Measurements from ENCODE around the gene RANGRF.

Gene RANGRF

DNA sequence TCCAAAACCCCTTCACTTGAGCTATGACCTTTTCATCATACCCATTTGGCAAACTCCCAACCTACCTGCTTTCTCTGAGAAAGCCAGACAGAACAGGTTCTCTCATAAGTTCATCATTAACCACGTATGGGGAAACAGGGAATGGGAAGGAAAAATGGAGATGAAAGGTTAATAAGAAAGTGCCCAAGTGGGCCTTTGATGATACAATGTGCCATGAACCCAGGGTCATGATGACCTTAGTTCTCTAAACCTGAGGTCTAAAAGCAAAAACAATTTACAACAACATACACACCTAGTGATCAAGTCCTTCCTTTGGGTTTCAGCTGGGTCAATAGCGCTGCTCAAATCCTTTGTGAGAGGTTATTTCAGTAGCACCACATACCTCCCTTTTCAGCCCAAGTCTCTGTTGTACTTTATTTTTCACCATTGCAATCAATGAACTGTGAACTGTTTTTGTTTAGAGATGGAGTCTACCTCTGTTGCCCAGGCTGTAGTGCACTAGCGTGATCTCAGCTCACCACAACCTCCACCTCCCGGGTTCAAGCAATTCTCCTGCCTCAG lies 14.5 kb upstream of the RANGRF start:
- POLR2A ChIA-PET = no interaction called here
- CTCF ChIA-PET = no interaction called here
- TF ChIP-seq, protein P1, sequence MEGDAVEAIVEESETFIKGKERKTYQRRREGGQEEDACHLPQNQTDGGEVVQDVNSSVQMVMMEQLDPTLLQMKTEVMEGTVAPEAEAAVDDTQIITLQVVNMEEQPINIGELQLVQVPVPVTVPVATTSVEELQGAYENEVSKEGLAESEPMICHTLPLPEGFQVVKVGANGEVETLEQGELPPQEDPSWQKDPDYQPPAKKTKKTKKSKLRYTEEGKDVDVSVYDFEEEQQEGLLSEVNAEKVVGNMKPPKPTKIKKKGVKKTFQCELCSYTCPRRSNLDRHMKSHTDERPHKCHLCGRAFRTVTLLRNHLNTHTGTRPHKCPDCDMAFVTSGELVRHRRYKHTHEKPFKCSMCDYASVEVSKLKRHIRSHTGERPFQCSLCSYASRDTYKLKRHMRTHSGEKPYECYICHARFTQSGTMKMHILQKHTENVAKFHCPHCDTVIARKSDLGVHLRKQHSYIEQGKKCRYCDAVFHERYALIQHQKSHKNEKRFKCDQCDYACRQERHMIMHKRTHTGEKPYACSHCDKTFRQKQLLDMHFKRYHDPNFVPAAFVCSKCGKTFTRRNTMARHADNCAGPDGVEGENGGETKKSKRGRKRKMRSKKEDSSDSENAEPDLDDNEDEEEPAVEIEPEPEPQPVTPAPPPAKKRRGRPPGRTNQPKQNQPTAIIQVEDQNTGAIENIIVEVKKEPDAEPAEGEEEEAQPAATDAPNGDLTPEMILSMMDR (IDR thresholded peaks at IDR 0.05; ENCODE audit: control extremely low read depth, extremely low read depth, low read depth, missing control alignments) = no peak
- DNase-seq (ENCODE audit: extremely low spot score) = no peak

DNA sequence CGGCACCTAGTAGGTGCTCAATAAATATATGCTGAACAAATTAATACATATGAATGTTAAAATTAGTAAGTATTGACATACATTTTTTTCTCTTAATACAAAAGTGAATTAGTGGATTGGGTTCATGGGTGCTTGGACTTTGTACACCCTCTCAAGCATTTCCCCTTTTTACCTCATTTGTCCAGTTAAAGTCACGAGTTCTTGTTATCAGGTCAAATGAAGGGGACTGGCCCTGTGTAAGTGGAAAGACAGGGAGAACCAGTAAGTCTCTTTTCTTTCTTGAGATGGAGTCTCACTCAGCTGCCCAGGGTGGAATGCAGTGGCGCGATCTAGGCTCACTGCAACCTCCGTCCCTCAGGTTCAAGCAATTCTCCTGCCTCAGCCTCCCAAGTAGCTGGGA lies 13.7 kb upstream of the RANGRF start:
- ChIA-PET CTCF (no interaction called here), POLR2A (no interaction called here)
- TF ChIP-seq, protein P1 (IDR thresholded peaks at IDR 0.05; ENCODE audit: control extremely low read depth, extremely low read depth, low read depth, missing control alignments) = no peak
- DNase-seq (ENCODE audit: extremely low spot score) = no peak

DNA sequence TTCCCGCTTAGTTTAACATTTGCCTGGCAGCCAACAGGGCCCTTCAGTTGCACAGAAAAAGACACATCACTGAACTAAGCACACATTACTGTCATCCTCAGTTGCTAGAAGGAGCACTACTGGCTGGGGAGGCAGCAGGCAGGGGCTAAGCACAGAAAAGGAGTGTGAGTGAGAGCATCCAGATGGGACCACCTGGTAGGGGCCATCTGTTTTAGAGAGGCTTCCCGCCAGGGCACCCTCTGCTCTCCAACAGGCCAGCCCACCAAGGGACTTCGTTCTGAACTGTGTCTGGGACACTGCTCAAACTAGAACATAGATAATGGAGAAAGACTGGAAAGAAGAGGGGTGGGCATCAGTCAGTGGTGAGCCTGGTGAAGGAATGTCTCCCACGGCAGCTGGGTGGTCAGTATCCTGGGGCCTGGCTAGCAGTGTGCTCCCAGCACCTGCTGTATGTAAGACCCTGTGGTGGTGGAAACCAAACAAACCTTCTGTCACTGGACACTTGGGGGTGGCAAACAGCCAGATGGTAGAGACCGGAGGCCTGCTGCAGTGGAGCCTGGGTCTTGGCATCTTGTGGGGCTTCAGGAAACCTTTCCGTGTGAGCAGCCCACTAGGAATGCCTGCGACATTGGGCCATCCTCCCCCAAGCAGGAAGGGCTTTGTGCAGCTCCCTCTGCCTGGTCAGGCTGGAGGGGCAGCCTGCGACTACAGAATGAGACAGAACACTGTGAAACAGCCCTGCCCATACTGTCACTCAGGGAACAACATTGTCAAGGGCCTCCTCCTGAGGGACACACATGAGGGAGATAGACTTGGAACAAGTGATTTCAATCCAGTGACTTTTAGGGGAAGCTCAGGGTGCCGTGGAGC lies 12.8 kb upstream of the RANGRF start:
- ChIA-PET CTCF (interaction anchor here (1.3 kb wide), 1 partner anchor 25 kb away, joined by 3 read pairs; no protein-coding TSS in a partner anchor), POLR2A (no interaction called here)
- TF ChIP-seq, protein P1 (IDR thresholded peaks at IDR 0.05; ENCODE audit: control extremely low read depth, extremely low read depth, low read depth, missing control alignments) = no peak
- DNase-seq (ENCODE audit: extremely low spot score) = no peak

DNA sequence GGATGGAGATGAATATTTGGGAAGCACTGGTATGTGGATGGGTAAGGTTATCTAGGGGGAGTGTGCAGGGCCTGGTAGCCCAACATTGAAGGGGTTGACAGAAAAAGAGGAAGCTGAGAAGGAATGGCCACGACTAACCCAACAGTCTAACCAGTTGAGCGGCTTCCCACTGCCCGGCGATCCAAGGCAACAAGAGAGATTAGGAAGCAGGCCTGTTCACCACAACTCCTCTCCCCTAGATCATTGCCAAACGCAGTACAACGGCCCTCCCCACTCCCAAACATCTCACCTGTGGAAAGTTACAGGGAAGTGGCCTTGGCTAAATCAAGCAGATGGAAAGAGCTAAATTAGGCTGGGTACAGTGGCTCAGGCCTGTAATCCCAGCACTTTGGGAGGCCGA lies 11.2 kb upstream of the RANGRF start:
- CTCF ChIA-PET = interaction anchor here (1.6 kb wide), 1 partner anchor 24 kb away, joined by 4 read pairs; no protein-coding TSS in a partner anchor
- POLR2A ChIA-PET = no interaction called here
- TF ChIP-seq, protein P1 (IDR thresholded peaks at IDR 0.05; ENCODE audit: control extremely low read depth, extremely low read depth, low read depth, missing control alignments) = no peak
- no peak for DNase-seq (ENCODE audit: extremely low spot score)

DNA sequence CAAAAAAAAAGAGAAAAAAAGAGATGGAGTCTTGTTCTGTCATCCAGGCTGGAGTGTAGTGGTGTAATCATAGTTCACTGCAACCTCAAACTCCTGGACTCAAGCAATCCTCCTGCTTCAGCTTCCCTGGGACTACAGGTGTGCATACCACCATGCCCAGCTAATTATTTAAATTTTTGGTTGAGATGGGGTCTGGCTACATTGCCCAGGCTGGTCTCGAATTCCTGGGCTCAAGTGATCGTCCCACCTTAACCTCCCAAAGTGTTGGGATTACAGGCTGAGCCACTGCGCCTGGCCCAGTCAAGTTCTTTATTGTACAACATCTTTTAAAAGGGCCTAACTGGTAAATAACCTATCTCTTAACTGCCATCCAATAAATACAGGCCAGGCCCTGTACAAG lies 6.1 kb upstream of the RANGRF start:
- ChIA-PET CTCF (interaction anchor here (0.9 kb wide), 1 partner anchor 19 kb away, joined by 3 read pairs; no protein-coding TSS in a partner anchor), POLR2A (no interaction called here)
- TF ChIP-seq, protein P1 (IDR thresholded peaks at IDR 0.05; ENCODE audit: control extremely low read depth, extremely low read depth, low read depth, missing control alignments) = no peak
- no peak for DNase-seq (ENCODE audit: extremely low spot score)

DNA sequence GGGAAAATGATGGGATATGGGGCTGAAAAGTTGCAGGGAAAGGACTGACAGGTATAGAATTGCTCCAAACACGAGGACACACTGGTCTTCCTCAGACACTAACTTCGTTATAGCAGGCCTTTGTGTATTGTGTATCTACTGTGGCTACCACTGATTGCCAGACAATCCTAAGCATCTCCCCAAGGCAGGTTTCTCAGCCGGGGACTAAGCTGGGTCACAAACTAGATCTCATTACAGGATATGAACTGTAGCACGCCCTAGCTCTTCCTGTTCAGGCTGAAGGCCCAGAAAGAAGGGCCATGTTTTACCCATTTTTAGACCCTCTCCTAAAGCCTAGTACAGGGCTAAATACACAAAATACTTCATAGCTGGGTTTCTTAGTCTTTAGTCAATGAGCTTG lies 5.1 kb upstream of the RANGRF start:
- no peak for DNase-seq (ENCODE audit: extremely low spot score)
- TF ChIP-seq, protein P1 (IDR thresholded peaks at IDR 0.05; ENCODE audit: control extremely low read depth, extremely low read depth, low read depth, missing control alignments) = no peak
- ChIA-PET CTCF (interaction anchor here (0.8 to 2.0 kb wide), 5 partner anchors 8 to 463 kb away, joined by 3 to 4 read pairs (median 3); no protein-coding TSS in a partner anchor), POLR2A (interaction anchor here (1.1 kb wide), 1 partner anchor 12 kb away, joined by 3 read pairs; the partner anchor contains the start of gene SLC25A35)
